AG10803 (cell line): ENCODE measurements around the gene PROSER3.

Experiments used
- DNase-seq: peaks from one replicate; pipeline ENCODE4 v3.0.0; 2010; ENCODE audit warnings: low read depth
- H3K4me3 ChIP-seq: 2 replicates; pipeline ENCODE4 v1.5.1; 2011; ENCODE audit warnings: mild to moderate bottlenecking, low read length, control low read depth
- TF ChIP-seq, protein P1 (sequence below): conservative IDR thresholded peaks from 2 replicates; pipeline ENCODE4 v1.5.1; 2011; ENCODE audit warnings: mild to moderate bottlenecking, low read length, control low read depth, inconsistent platforms

PROSER3 gene

DNA sequence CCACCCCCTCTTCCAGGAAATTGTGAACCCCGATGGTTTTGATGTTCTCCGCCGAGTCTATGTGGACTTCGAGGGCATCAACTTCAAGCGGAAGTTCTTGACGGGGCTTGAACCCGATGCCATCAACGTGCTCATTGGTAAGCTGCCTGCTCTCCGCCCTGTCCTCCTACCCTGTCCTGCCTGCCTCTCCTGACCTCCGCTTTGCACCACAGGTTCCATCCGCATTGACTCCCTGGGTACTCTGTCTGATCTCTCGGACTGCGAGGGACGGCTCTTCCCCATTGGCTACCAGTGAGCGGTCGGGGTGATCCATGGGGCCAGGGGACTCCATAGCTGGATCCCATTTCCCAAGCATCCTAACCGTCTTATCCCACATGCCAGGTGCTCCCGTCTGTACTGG is 27.6 kb upstream of the PROSER3 start:
- DNase-seq: no peak
- no peak overlapping the region for H3K4me3 ChIP-seq
- TF ChIP-seq, protein P1, sequence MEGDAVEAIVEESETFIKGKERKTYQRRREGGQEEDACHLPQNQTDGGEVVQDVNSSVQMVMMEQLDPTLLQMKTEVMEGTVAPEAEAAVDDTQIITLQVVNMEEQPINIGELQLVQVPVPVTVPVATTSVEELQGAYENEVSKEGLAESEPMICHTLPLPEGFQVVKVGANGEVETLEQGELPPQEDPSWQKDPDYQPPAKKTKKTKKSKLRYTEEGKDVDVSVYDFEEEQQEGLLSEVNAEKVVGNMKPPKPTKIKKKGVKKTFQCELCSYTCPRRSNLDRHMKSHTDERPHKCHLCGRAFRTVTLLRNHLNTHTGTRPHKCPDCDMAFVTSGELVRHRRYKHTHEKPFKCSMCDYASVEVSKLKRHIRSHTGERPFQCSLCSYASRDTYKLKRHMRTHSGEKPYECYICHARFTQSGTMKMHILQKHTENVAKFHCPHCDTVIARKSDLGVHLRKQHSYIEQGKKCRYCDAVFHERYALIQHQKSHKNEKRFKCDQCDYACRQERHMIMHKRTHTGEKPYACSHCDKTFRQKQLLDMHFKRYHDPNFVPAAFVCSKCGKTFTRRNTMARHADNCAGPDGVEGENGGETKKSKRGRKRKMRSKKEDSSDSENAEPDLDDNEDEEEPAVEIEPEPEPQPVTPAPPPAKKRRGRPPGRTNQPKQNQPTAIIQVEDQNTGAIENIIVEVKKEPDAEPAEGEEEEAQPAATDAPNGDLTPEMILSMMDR: no peak

DNA sequence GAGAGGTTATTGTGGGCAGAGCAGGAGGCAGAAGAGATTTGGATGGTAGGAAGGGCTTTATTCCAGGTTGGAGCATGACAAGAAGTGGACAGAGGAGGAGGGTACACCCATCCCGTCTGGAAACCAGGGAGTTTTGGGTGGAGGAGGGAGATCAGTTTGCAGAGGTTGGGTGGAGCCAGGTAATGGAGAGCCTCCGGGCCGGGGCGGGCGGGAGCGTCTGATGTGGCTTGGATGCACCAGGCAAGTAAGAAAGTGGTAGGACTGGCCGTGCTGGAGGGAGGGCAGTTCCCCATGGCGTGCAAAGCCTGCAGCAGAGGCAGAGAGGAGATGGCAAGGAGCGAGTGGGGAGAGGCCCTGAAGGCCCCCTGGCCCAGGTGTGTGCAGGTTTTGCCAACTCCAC is 26.6 kb upstream of the PROSER3 start:
- TF ChIP-seq, protein P1: no peak
- H3K4me3 ChIP-seq: no peak overlapping the region
- no peak for DNase-seq

DNA sequence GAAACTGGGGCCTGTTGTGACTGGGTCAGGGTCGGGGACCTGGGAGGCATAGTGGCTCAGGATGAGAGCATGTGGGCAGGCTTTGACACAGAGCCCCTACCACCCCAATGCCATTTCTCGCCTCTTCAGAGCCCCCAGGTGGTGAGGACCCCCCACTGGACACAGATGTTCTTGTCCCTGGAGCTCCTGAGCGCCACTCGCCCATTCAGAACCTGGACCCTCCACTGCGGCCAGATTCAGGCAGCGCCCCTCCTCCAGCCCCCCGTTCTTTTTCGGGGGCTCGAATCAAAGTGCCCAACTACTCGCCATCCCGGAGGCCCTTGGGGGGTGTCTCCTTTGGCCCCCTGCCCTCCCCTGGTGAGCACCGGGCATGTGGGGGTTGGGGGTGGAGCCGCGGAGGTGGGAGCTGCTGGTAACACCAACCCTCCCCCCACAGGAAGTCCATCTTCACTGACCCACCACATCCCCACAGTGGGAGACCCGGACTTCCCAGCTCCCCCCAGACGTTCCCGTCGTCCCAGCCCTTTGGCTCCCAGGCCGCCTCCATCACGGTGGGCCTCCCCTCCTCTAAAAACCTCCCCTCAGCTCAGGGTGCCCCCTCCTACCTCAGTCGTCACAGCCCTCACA is 26.1 kb upstream of the PROSER3 start:
- no peak overlapping the region for H3K4me3 ChIP-seq
- no peak for DNase-seq
- TF ChIP-seq, protein P1: no peak

DNA sequence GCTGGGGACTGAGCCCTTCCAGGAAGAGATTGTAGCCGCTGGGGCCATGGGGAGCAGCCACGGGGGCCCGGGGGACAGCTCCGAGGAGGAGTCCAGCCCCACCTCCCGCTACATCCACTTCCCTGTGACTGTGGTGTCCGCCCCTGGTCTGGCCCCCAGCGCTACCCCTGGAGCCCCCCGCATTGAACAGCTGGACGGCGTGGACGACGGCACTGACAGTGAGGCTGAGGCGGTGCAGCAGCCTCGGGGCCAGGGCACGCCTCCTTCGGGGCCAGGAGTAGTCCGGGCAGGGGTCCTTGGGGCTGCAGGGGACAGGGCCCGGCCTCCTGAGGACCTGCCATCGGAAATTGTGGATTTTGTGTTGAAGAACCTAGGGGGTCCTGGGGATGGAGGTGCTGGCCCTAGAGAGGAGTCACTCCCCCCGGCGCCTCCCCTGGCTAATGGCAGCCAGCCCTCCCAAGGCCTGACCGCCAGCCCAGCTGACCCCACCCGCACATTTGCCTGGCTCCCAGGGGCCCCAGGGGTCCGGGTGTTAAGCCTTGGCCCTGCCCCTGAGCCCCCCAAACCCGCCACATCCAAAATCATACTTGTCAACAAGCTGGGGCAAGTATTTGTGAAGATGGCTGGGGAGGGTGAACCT is 25.3 kb upstream of the PROSER3 start:
- DNase-seq: no peak
- TF ChIP-seq, protein P1: no peak

GRCh38 chr19:35733180-35734125 is 24.5 kb upstream of the PROSER3 start:
- DNase-seq: no peak
- H3K4me3 ChIP-seq: no peak overlapping the region
- TF ChIP-seq, protein P1: no peak

More for the DNA sequence above, 25.3 kb upstream of the PROSER3 start:
- H3K4me3 ChIP-seq: no peak overlapping the region

GRCh38 chr19:35734273-35734672 is 23.7 kb upstream of the PROSER3 start:
- DNase-seq: no peak
- TF ChIP-seq, protein P1: no peak
- no peak overlapping the region for H3K4me3 ChIP-seq
